ENCODE data around the gene KLHL12. TPM values are rescaled to one million over a fixed set of nuclear protein-coding genes. Genes with fewer than 3 reads are reported as not detected.

KLHL12 gene
- total RNA-seq, 5 donors from 2014 or later (not counting 1 experiment from before 2014, with no cell fraction given) = 18.8 to 22.7 (median 22.0) TPM

- POLR2A ChIA-PET = interaction anchor here in 1 of 2 donors (0.6 kb wide), 2 partner anchors 13 to 28 kb away, joined by 4 to 5 read pairs; no protein-coding TSS in a partner anchor
- Mint-ChIP-seq H3K36me3 (peaks cover 19% of the 10 kb centered on the region), H3K27me3 (no peaks in the 10 kb centered on the region), H3K4me3 (no peak overlapping the region), H3K4me1 (peaks cover 53 to 62% (median 61%) of the 10 kb centered on the region in 3 donors), H3K9me3 (no peaks in the 10 kb centered on the region), H3K27ac (no peak overlapping the region)
- H3K4me3 ChIP-seq (ENCODE audit: control insufficient read depth in 1 of 2, extremely low read depth in 1 of 2, low read length in 1 of 2) = no peak overlapping the region
- peaks cover 23 to 28% of the 10 kb centered on the region in 2 experiments for H3K4me1 ChIP-seq (ENCODE audit: control insufficient read depth in 1 of 2, extremely low read depth in 1 of 2, insufficient read depth in 2 of 2, low read length in 2 of 2)
- H3K36me3 ChIP-seq (ENCODE audit: control insufficient read depth in 2 of 2, extremely low read depth in 1 of 2, insufficient read depth in 1 of 2, low read length in 1 of 2) = peaks cover 2 to 27% of the 10 kb centered on the region in 2 donors
- DNase-seq (no peak), ATAC-seq (replicated peaks in 1 of 4) (no peak)
- CTCF ChIA-PET = interaction anchor here in 1 of 2 donors (0.6 to 2.0 kb wide), 3 partner anchors 8 to 1552 kb away, joined by 3 to 8 read pairs (median 6); partner anchors contain the start of gene TMEM183A
- no peak overlapping the region for H3K27ac ChIP-seq (ENCODE audit: low read length)
- H3K9me3 ChIP-seq = no peaks in the 10 kb centered on the region
- no peaks in the 10 kb centered on the region for H3K27me3 ChIP-seq (replicated peaks in 1 of 2; ENCODE audit: control insufficient read depth in 2 of 2, extremely low read depth in 1 of 2, insufficient read depth in 2 of 2, low read length in 1 of 2)
Observed at GRCh38 chr1:202953392-202953791, 26.4 kb upstream of the KLHL12 start.

- ATAC-seq (replicated peaks in 1 of 4) (peak; percentile 40 to 88 (median 76)), DNase-seq (peak in 1 of 35 experiments; percentile 18)
- Histone ChIP-seq H3K9me3 (no peaks in the 10 kb centered on the region), H3K27me3 (replicated peaks in 1 of 2; ENCODE audit: control insufficient read depth in 2 of 2, extremely low read depth in 1 of 2, insufficient read depth in 2 of 2, low read length in 1 of 2) (no peaks in the 10 kb centered on the region), H3K4me1 (ENCODE audit: control insufficient read depth in 1 of 2, extremely low read depth in 1 of 2, insufficient read depth in 2 of 2, low read length in 2 of 2) (peaks cover 23 to 26% of the 10 kb centered on the region in 2 experiments), H3K27ac (ENCODE audit: low read length) (no peak overlapping the region), H3K4me3 (ENCODE audit: control insufficient read depth in 1 of 2, extremely low read depth in 1 of 2, low read length in 1 of 2) (no peak overlapping the region), H3K36me3 (ENCODE audit: control insufficient read depth in 2 of 2, extremely low read depth in 1 of 2, insufficient read depth in 1 of 2, low read length in 1 of 2) (peaks cover 8 to 32% of the 10 kb centered on the region in 2 donors)
- Mint-ChIP-seq H3K4me1 (peaks cover 51 to 61% (median 60%) of the 10 kb centered on the region in 3 donors), H3K27me3 (no peaks in the 10 kb centered on the region), H3K27ac (peak overlapping the region; percentile 79 to 85), H3K36me3 (peaks cover 24% of the 10 kb centered on the region), H3K4me3 (peak overlapping the region in 1 of 3 donors; percentile 11), H3K9me3 (no peaks in the 10 kb centered on the region)
- WGBS (ENCODE audit: insufficient coverage) = no CpG with 5 or more reads among the region's 4 CpGs
- POLR2A ChIA-PET = interaction anchor here (0.6 to 0.9 kb wide), 3 partner anchors 51 to 79 kb away, joined by 3 to 4 read pairs (median 3); no protein-coding TSS in a partner anchor
- CTCF ChIA-PET = interaction anchor here in 1 of 2 donors (0.6 to 1.3 kb wide), 2 partner anchors 54 to 1553 kb away, joined by 3 to 8 read pairs; partner anchors contain the start of gene TMEM183A
Observed at GRCh38 chr1:202952818-202953217, 25.8 kb upstream of the KLHL12 start.

GRCh38 chr1:202952099-202952498, 25.1 kb upstream of the KLHL12 start:
- Mint-ChIP-seq H3K9me3 (no peaks in the 10 kb centered on the region), H3K27ac (peak overlapping the region; percentile 52 to 78), H3K27me3 (no peaks in the 10 kb centered on the region), H3K36me3 (peaks cover 27% of the 10 kb centered on the region), H3K4me3 (no peak overlapping the region), H3K4me1 (peaks cover 47 to 56% (median 56%) of the 10 kb centered on the region in 3 donors)
- POLR2A ChIA-PET = interaction anchor here (0.5 to 0.9 kb wide), 2 partner anchors 55 to 592 kb away, joined by 3 read pairs; no protein-coding TSS in a partner anchor
- peaks cover 8 to 37% of the 10 kb centered on the region in 2 donors for H3K36me3 ChIP-seq (ENCODE audit: control insufficient read depth in 2 of 2, extremely low read depth in 1 of 2, insufficient read depth in 1 of 2, low read length in 1 of 2)
- H3K4me3 ChIP-seq (ENCODE audit: control insufficient read depth in 1 of 2, extremely low read depth in 1 of 2, low read length in 1 of 2) = no peak overlapping the region
- DNase-seq (no peak), ATAC-seq (replicated peaks in 1 of 4) (no peak)
- CTCF ChIA-PET = no interaction called here
- no peaks in the 10 kb centered on the region for H3K9me3 ChIP-seq
- no CpG with 5 or more reads among the region's 1 CpG for WGBS (ENCODE audit: insufficient coverage)
- H3K4me1 ChIP-seq (ENCODE audit: control insufficient read depth in 1 of 2, extremely low read depth in 1 of 2, insufficient read depth in 2 of 2, low read length in 2 of 2) = peaks cover 19% of the 10 kb centered on the region in 2 experiments
- H3K27me3 ChIP-seq (replicated peaks in 1 of 2; ENCODE audit: control insufficient read depth in 2 of 2, extremely low read depth in 1 of 2, insufficient read depth in 2 of 2, low read length in 1 of 2) = no peaks in the 10 kb centered on the region
- no peak overlapping the region for H3K27ac ChIP-seq (ENCODE audit: low read length)

- Mint-ChIP-seq H3K4me3 (no peak overlapping the region), H3K27me3 (no peaks in the 10 kb centered on the region), H3K36me3 (peaks cover 28% of the 10 kb centered on the region), H3K4me1 (peaks cover 41 to 50% (median 49%) of the 10 kb centered on the region in 3 donors), H3K9me3 (no peaks in the 10 kb centered on the region), H3K27ac (peak overlapping the region; percentile 52 to 78)
- Histone ChIP-seq H3K27me3 (replicated peaks in 1 of 2; ENCODE audit: control insufficient read depth in 2 of 2, extremely low read depth in 1 of 2, insufficient read depth in 2 of 2, low read length in 1 of 2) (no peaks in the 10 kb centered on the region), H3K27ac (ENCODE audit: low read length) (no peak overlapping the region), H3K9me3 (no peaks in the 10 kb centered on the region), H3K4me3 (ENCODE audit: control insufficient read depth in 1 of 2, extremely low read depth in 1 of 2, low read length in 1 of 2) (no peak overlapping the region), H3K36me3 (ENCODE audit: control insufficient read depth in 2 of 2, extremely low read depth in 1 of 2, insufficient read depth in 1 of 2, low read length in 1 of 2) (peaks cover 8 to 38% of the 10 kb centered on the region in 2 donors), H3K4me1 (ENCODE audit: control insufficient read depth in 1 of 2, extremely low read depth in 1 of 2, insufficient read depth in 2 of 2, low read length in 2 of 2) (peaks cover 13 to 16% of the 10 kb centered on the region in 2 experiments)
- ATAC-seq (replicated peaks in 1 of 4) (no peak), DNase-seq (no peak)
- ChIA-PET CTCF (no interaction called here), POLR2A (no interaction called here)
- no CpG with 5 or more reads among the region's 2 CpGs for WGBS (ENCODE audit: insufficient coverage)
Observed at GRCh38 chr1:202951437-202951836, 24.4 kb upstream of the KLHL12 start.

- ChIA-PET POLR2A (no interaction called here), CTCF (interaction anchor here (0.6 to 1.3 kb wide), 5 partner anchors 9 to 271 kb away, joined by 3 to 7 read pairs (median 3); partner anchors contain the start of gene KLHL12 (in 1 of the 2))
- Mint-ChIP-seq H3K4me1 (no peaks in the 10 kb centered on the region), H3K4me3 (no peak overlapping the region), H3K36me3 (peaks cover 59% of the 10 kb centered on the region), H3K27ac (no peak overlapping the region), H3K9me3 (no peaks in the 10 kb centered on the region), H3K27me3 (no peaks in the 10 kb centered on the region)
- Histone ChIP-seq H3K27ac (ENCODE audit: low read length) (no peak overlapping the region), H3K4me1 (ENCODE audit: control insufficient read depth in 1 of 2, extremely low read depth in 1 of 2, insufficient read depth in 2 of 2, low read length in 2 of 2) (no peaks in the 10 kb centered on the region), H3K9me3 (no peaks in the 10 kb centered on the region), H3K27me3 (replicated peaks in 1 of 2; ENCODE audit: control insufficient read depth in 2 of 2, extremely low read depth in 1 of 2, insufficient read depth in 2 of 2, low read length in 1 of 2) (no peaks in the 10 kb centered on the region), H3K4me3 (ENCODE audit: control insufficient read depth in 1 of 2, extremely low read depth in 1 of 2, low read length in 1 of 2) (no peak overlapping the region), H3K36me3 (ENCODE audit: control insufficient read depth in 2 of 2, extremely low read depth in 1 of 2, insufficient read depth in 1 of 2, low read length in 1 of 2) (peaks cover 15 to 86% of the 10 kb centered on the region in 2 donors)
- no CpG with 5 or more reads among the region's 2 CpGs for WGBS (ENCODE audit: insufficient coverage)
- ATAC-seq (replicated peaks in 1 of 4) (no peak), DNase-seq (no peak)
Observed at GRCh38 chr1:202945483-202945882, 18.4 kb upstream of the KLHL12 start.

GRCh38 chr1:202944438-202944921, 17.4 kb upstream of the KLHL12 start:
- WGBS (ENCODE audit: insufficient coverage) = 100% methylated on average over 3 of the region's 5 CpGs
- Histone ChIP-seq H3K27ac (ENCODE audit: low read length) (no peak overlapping the region), H3K27me3 (replicated peaks in 1 of 2; ENCODE audit: control insufficient read depth in 2 of 2, extremely low read depth in 1 of 2, insufficient read depth in 2 of 2, low read length in 1 of 2) (no peaks in the 10 kb centered on the region), H3K4me1 (ENCODE audit: control insufficient read depth in 1 of 2, extremely low read depth in 1 of 2, insufficient read depth in 2 of 2, low read length in 2 of 2) (no peaks in the 10 kb centered on the region), H3K4me3 (ENCODE audit: control insufficient read depth in 1 of 2, extremely low read depth in 1 of 2, low read length in 1 of 2) (no peak overlapping the region), H3K9me3 (no peaks in the 10 kb centered on the region), H3K36me3 (ENCODE audit: control insufficient read depth in 2 of 2, extremely low read depth in 1 of 2, insufficient read depth in 1 of 2, low read length in 1 of 2) (peaks cover 15 to 81% of the 10 kb centered on the region in 2 donors)
- Mint-ChIP-seq H3K4me3 (no peak overlapping the region), H3K27ac (no peak overlapping the region), H3K9me3 (no peaks in the 10 kb centered on the region), H3K4me1 (no peaks in the 10 kb centered on the region), H3K27me3 (no peaks in the 10 kb centered on the region), H3K36me3 (peaks cover 57% of the 10 kb centered on the region)
- POLR2A ChIA-PET = no interaction called here
- CTCF ChIA-PET = interaction anchor here in 1 of 2 donors (1.3 to 1.4 kb wide), 2 partner anchors 10 to 17 kb away, joined by 3 to 6 read pairs; partner anchors contain the start of gene KLHL12
- DNase-seq = no peak
- ATAC-seq (replicated peaks in 1 of 4) = no peak
